ENCODE data around the gene HASPIN. TPM values are rescaled to one million over a fixed set of nuclear protein-coding genes. Genes with fewer than 3 reads are reported as not detected.

The HASPIN gene
- total RNA-seq, result 8.5 and 13.1 TPM in 2 replicates

GRCh38 chr17:3723556-3724377 is at the start of gene HASPIN:
Gene HASPIN, plus strand, starts transcription at chr17:3723903. Its CDS starts 33 bp downstream, at chr17:3723936.

GRCh38 chr17:3695723-3696411 is 27.8 kb upstream of the HASPIN start, which contains the start of gene P2RX5:
Gene P2RX5, minus strand, starts transcription at chr17:3696155. Its CDS starts 150 bp downstream, at chr17:3696005.

Other genes with a start within 250 kb of the HASPIN start
- gene ASPA, start 247.9 kb upstream of the HASPIN start, total RNA-seq, result 0.98 and 1.1 TPM in 2 replicates
- gene TRPV3, start 166.1 kb upstream of the HASPIN start, total RNA-seq, result 1.1 and 1.4 TPM in 2 replicates
- 1.4 and 1.5 TPM in 2 replicates for gene TRPV1, start 114.5 kb upstream of the HASPIN start, total RNA-seq
- 16.9 and 17.2 TPM in 2 replicates for gene SHPK, start 87.7 kb upstream of the HASPIN start, total RNA-seq
- 19.8 and 21.7 TPM in 2 replicates for gene CTNS, start 87.1 kb upstream of the HASPIN start, total RNA-seq
- gene TAX1BP3, start 55.3 kb upstream of the HASPIN start, total RNA-seq, result 88.9 and 89.1 TPM in 2 replicates
- 16.0 and 20.6 TPM in 2 replicates for gene EMC6, start 55.1 kb upstream of the HASPIN start, total RNA-seq
- gene P2RX5, start 27.7 kb upstream of the HASPIN start, total RNA-seq, result 0.37 and 1.2 TPM in 2 replicates
- gene ITGAE, start 77.3 kb downstream of the HASPIN start, total RNA-seq, result 7.0 and 9.8 TPM in 2 replicates
- gene NCBP3, start 122.3 kb downstream of the HASPIN start, total RNA-seq, result 13.6 and 16.8 TPM in 2 replicates
- gene CAMKK1, start 169.2 kb downstream of the HASPIN start, total RNA-seq, result 9.9 and 11.3 TPM in 2 replicates
- not detected in 2 replicates for gene P2RX1, start 192.6 kb downstream of the HASPIN start, total RNA-seq
- 0.37 and 0.78 TPM in 2 replicates for gene ATP2A3, start 240.5 kb downstream of the HASPIN start, total RNA-seq

All from subcutaneous preadipocyte (primary cell).